Activated CD8-positive, alpha-beta memory T cell treated with anti-CD3 and anti-CD28 coated beads for 36 hours (primary cell): Measurements from ENCODE around the gene PZP. TPM values are rescaled to one million over a fixed set of nuclear protein-coding genes. Genes with fewer than 3 reads are reported as not detected.
"Not testable (repeated sequence)": the region's sequence is repeated elsewhere in the genome, so short reads cannot be mapped to it uniquely, and the experiment has no call there.

Experiments
- CTCF ChIA-PET: fragments of 350-600 bp; sonication (Branson Sonifier 250); formaldehyde crosslinking; loops from one replicate; lab custom pipeline; 2021; ENCODE audit warnings: antibody characterized with exemption; lab: Charles Lee
- POLR2A ChIA-PET: fragments of 350-600 bp; sonication (Branson Sonifier 250); formaldehyde crosslinking; loops from one replicate; lab custom pipeline; 2021; ENCODE audit warnings: antibody characterized with exemption; lab: Charles Lee
- total RNA-seq, 2 experiments: library from RNA; stranded (reverse); gene quantifications; one replicate each; pipeline ENCODE4 v1.2.3, GENCODE V29; 2021

Gene PZP
- total RNA-seq, result not detected

GRCh38 chr12:9208229-9208628, at the start of gene PZP:
TSS of gene PZP (minus strand) at chr12:9208395. CDS start at chr12:9208341, 54 bp downstream.
- ChIA-PET POLR2A (no interaction called here), CTCF (no interaction called here)

- ChIA-PET POLR2A (no interaction called here), CTCF (no interaction called here)
Observed at GRCh38 chr12:9256758-9257405, 48.7 kb upstream of the PZP start.

GRCh38 chr12:9256341-9256740, 48.1 kb upstream of the PZP start:
- POLR2A ChIA-PET, result no interaction called here
- CTCF ChIA-PET, result no interaction called here

DNA sequence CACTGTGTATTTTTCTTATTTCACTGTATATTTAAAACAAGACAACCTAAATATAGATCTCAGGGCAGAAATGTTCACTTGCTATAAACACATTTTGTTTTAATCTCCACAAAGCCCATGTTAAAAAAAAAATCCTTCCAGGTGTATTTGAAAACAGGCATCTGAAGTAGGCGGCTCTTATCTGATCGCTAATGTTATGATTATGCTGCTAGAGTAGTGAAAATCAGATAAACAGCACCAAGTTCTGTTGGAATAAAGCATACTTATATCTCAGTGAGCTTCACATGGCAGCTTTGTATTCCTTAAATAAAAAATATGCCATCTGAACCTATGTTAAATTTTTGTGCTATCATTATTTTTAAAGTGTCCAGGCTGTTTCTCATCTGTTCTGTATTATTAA, 47.6 kb upstream of the PZP start:
- CTCF ChIA-PET, result no interaction called here
- POLR2A ChIA-PET, result no interaction called here

GRCh38 chr12:9253464-9253863, 45.3 kb upstream of the PZP start:
- CTCF ChIA-PET, result no interaction called here
- POLR2A ChIA-PET, result no interaction called here

- POLR2A ChIA-PET, result not testable (repeated sequence)
Observed at GRCh38 chr12:9252791-9253190, 44.6 kb upstream of the PZP start.

GRCh38 chr12:9252256-9252655, 44.1 kb upstream of the PZP start:
- POLR2A ChIA-PET, result no interaction called here
- CTCF ChIA-PET, result no interaction called here

More at GRCh38 chr12:9252791-9253190, 44.6 kb upstream of the PZP start:
- CTCF ChIA-PET, result not testable (repeated sequence)

DNA sequence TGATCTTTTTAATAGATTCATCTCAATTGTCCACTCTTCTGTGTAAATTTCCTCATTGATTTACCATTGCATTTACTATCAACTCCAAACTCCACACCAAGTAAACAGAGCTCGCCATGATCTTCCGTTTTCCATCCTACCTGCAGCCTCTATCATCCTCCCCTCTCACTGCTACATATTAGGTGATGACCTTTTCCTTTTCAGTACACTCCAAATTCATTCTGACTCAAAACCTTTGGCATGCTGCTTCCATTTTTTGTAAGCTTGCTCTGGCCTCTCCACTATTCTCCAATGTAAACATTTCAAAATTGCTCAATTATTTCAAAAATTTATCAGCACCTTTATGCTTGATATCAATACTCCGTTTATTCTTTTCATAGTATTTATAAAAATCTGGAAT, 40.2 kb upstream of the PZP start:
- ChIA-PET CTCF (no interaction called here), POLR2A (no interaction called here)

- ChIA-PET CTCF (no interaction called here), POLR2A (no interaction called here)
Observed at GRCh38 chr12:9244894-9245293, 36.7 kb upstream of the PZP start.

DNA sequence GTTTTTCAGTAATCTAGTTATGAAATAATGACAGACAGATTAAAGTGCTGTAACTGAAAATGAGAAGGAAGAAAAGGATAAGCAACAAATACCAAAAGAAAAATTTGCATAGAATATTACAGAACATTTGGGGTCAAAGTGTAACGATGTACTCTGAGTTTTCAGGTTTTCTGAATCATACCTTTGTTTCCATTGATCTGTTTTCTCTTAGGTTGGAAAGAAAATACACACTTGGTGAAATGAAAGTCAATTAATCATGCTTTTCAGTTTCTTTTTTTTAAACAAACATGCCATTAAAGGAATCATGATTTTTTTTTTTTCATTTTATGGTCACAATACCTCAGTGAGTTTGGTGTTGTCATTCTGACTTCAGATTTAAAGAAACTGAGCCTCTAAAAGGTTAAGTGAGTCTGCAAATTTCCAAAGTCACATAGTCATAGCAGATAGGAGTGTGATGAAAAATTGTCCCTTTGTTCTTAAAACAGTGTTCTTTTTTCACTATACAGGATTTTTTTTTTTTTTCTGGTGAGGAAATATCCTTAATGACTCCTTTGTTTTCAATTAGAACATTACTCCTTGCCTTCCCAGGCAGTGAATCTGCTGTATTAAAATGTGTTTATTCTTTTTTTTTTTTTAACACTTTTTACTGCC, 35.9 kb upstream of the PZP start:
- ChIA-PET CTCF (no interaction called here), POLR2A (no interaction called here)

DNA sequence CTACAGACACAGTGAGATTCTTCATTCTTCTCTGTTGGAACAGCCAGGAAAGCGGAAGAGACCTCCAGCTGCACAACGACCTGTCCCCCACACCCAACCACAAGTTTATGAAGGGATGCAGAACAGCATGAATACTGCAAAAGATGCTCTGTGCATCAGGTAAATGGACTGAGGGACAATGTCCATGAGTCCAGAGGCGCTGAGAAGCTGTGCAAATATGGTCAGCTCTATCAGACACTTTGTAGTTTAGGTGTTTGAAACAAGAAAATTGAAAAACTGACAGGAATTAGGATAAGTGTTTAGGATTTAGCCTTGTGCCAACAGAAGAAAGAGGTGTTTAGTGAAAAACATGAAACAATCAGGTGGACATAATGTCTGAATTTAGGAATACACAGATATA, 33.1 kb upstream of the PZP start:
- CTCF ChIA-PET, result no interaction called here
- POLR2A ChIA-PET, result no interaction called here

DNA sequence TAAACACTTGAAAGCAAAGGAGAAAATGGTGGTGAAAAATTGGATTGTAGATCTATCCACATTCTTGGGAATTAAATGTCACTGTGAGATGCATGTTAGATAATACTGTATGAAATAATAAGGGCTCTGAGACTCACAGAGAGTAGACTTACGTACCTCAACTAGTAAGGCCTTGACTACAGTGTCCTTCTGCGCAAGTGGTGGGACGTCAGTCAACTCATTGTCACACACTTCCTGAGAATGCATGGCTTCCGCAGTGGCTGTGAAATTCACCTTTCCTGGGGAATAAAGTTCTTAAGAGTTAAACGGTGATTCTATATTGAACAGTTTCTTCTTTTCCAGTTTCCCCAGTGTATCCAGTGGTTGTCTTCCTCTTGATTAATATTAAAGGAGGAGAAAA, 32.6 kb upstream of the PZP start:
- ChIA-PET POLR2A (no interaction called here), CTCF (no interaction called here)

DNA sequence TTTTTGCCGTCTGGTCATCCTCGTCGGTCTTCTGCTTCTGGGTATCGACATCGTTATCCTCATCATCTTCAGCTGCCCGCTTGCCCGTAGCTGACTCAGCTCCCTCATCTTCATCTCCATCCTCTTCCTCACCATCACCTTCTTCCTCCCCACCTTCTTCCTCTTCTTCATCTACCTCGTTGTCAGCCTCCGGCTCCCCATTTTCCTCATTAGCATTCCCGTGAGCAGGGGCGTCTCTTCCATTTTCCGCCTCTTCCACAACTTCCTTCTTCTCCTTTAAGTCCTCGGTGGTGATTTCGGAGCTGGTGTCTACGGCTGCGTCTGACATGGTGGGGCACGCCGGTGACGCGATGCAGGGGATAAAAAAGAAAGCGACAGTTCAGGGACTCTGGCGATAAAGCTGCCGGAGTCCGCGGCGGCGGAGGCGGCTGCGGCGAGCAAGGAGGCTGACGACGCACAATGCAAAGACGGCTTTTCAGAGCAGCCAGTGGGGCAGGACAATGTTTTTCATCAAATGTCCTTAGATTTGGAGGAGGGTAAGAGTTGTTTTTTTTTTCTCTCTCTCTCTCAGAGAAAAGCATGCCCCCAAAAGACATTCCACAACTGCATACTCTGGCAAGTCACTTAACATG, 31.9 kb upstream of the PZP start:
- CTCF ChIA-PET, POLR2A ChIA-PET: not testable (repeated sequence)

DNA sequence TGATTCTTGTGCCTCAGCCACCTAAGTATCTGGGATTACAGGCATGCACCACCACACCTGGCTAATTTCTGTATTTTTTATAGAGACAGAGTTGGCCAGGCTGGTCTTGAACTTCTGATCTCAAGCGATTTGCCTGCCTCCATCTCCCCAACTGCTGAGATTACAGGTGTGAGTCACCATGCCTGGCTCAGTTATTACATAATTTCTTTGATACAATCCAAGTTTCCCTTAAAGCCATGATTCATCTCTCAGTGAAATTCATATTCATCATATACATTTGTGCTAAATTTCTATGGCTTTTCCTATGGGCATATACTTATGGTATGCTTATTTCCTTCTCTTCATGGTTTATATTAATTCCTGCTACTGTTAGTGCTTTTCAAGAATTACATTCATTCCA, 29.1 kb upstream of the PZP start:
- POLR2A ChIA-PET, result no interaction called here
- CTCF ChIA-PET, result no interaction called here

GRCh38 chr12:9235519-9235918, 27.3 kb upstream of the PZP start:
- ChIA-PET POLR2A (no interaction called here), CTCF (no interaction called here)

- ChIA-PET CTCF (no interaction called here), POLR2A (no interaction called here)
Observed at GRCh38 chr12:9227950-9228349, 19.8 kb upstream of the PZP start.

- ChIA-PET POLR2A (no interaction called here), CTCF (no interaction called here)
Observed at GRCh38 chr12:9223830-9224229, 15.6 kb upstream of the PZP start.

DNA sequence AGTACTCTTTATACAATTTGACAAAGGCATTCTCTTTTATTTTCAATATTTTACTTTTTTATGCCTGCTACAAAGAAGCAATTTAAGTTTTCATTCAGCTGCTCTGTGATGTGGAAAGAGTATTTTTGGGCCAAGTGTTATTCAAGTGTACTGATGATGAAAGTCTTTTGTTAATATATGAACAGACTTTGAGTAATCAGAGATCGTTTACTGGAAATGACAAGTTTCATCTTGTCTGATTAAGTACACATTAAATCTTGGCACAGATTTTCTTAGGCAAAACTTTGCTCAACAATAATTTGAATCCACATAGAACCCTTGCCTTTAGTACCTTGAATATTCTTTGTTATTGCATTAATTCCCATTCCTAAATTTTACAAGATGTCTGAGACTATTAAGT, 13.3 kb upstream of the PZP start:
- CTCF ChIA-PET, result no interaction called here
- POLR2A ChIA-PET, result no interaction called here

DNA sequence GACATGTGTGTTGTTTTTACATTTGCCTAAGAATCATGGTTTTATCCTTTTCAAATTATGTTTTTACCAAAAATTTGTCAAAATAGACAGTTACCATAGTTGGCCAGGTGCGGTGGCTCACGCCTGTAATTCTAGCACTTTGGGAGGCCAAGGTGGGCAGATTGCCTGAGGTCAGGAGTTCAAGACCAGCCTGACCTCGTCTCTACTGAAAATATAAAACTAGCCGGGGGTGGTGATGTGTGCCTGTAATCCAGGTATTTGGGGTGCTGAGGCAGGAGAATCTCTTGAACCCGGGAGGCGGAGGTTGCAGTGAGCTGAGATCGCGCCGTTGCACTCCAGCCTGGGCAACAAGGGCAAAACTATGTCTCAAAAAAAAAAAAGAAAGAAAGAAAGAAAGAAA, 12.8 kb upstream of the PZP start:
- POLR2A ChIA-PET, CTCF ChIA-PET: not testable (repeated sequence)

- ChIA-PET CTCF (no interaction called here), POLR2A (no interaction called here)
Observed at GRCh38 chr12:9214534-9214933, 6.3 kb upstream of the PZP start.

- ChIA-PET CTCF (no interaction called here), POLR2A (no interaction called here)
Observed at GRCh38 chr12:9211687-9212086, 3.5 kb upstream of the PZP start.
